Stomach smooth muscle (tissue), 2 donors: Measurements from ENCODE around the gene ZMYND19.
"Not testable (repeated sequence)": the region's sequence is repeated elsewhere in the genome, so short reads cannot be mapped to it uniquely, and the experiment has no call there.

Experiments
- H3K27ac ChIP-seq: one replicate; pipeline ENCODE4 v1.7.0; 2013; ENCODE audit warnings: mild to moderate bottlenecking, low read length, inconsistent platforms
- H3K27me3 ChIP-seq, 2 donors: one replicate each; pipeline ENCODE4 v1.7.0; 2013; ENCODE audit warnings: low read length in 2 of 2; ENCODE audit not compliant: insufficient read depth in 2 of 2, control insufficient read depth in 1 of 2
- H3K36me3 ChIP-seq, 2 donors: one replicate each; pipeline ENCODE4 v1.7.0; 2013; ENCODE audit warnings: low read length in 2 of 2; ENCODE audit not compliant: control insufficient read depth in 2 of 2, insufficient read depth in 2 of 2
- H3K4me1 ChIP-seq: one replicate; pipeline ENCODE4 v1.7.0; 2013; ENCODE audit warnings: low read length; ENCODE audit not compliant: control insufficient read depth, insufficient read depth
- H3K4me3 ChIP-seq, 2 donors: one replicate each; pipeline ENCODE4 v1.7.0; 2013; ENCODE audit warnings: low read length in 2 of 2
- H3K9ac ChIP-seq, 2 donors: one replicate each; pipeline ENCODE4 v1.7.0; 2013; ENCODE audit warnings: low read length in 2 of 2, mild to moderate bottlenecking in 1 of 2
- H3K9me3 ChIP-seq, 2 donors: one replicate each; pipeline ENCODE4 v1.7.0; 2013; ENCODE audit warnings: low read length in 2 of 2; ENCODE audit not compliant: control insufficient read depth in 2 of 2
- donor health status: healthy.
- donor health status: Pancreatic carcinoma.

ZMYND19 gene

GRCh38 chr9:137604345-137605086 lies 14.2 kb upstream of the ZMYND19 start:
- Histone ChIP-seq H3K4me3 (no peak overlapping the region), H3K9me3 (no peaks in the 10 kb centered on the region), H3K27me3 (no peaks in the 10 kb centered on the region), H3K9ac (no peak overlapping the region), H3K27ac (no peak overlapping the region), H3K4me1 (peaks cover 25% of the 10 kb centered on the region), H3K36me3 (no peaks in the 10 kb centered on the region)

GRCh38 chr9:137603879-137604278 lies 13.6 kb upstream of the ZMYND19 start:
- Histone ChIP-seq H3K9me3 (no peaks in the 10 kb centered on the region), H3K36me3 (no peaks in the 10 kb centered on the region), H3K4me3 (no peak overlapping the region), H3K9ac (no peak overlapping the region), H3K4me1 (peaks cover 25% of the 10 kb centered on the region), H3K27ac (no peak overlapping the region), H3K27me3 (no peaks in the 10 kb centered on the region)

GRCh38 chr9:137602661-137603060 lies 12.3 kb upstream of the ZMYND19 start:
- Histone ChIP-seq H3K27ac (no peak overlapping the region), H3K9me3 (no peaks in the 10 kb centered on the region), H3K27me3 (no peaks in the 10 kb centered on the region), H3K9ac (no peak overlapping the region), H3K36me3 (no peaks in the 10 kb centered on the region), H3K4me3 (no peak overlapping the region), H3K4me1 (peaks cover 24% of the 10 kb centered on the region)

- Histone ChIP-seq H3K27ac (no peak overlapping the region), H3K4me1 (peaks cover 3% of the 10 kb centered on the region), H3K36me3 (no peaks in the 10 kb centered on the region), H3K9ac (no peak overlapping the region), H3K4me3 (no peak overlapping the region), H3K27me3 (no peaks in the 10 kb centered on the region), H3K9me3 (no peaks in the 10 kb centered on the region)
These were observed 8.6 kb upstream of the ZMYND19 start for GRCh38 chr9:137598943-137599342.

GRCh38 chr9:137596577-137596976 lies 6.3 kb upstream of the ZMYND19 start:
- not testable (repeated sequence) for H3K9me3 ChIP-seq, H3K4me1 ChIP-seq, H3K36me3 ChIP-seq, H3K27me3 ChIP-seq, H3K27ac ChIP-seq, H3K9ac ChIP-seq, H3K4me3 ChIP-seq

GRCh38 chr9:137593176-137593575 lies 2.9 kb upstream of the ZMYND19 start:
- H3K4me1 ChIP-seq, result peaks cover 12% of the 10 kb centered on the region
- H3K4me3 ChIP-seq, result no peak overlapping the region
- H3K27ac ChIP-seq, result no peak overlapping the region
- H3K9ac ChIP-seq, result no peak overlapping the region
- no peaks in the 10 kb centered on the region for H3K9me3 ChIP-seq
- H3K36me3 ChIP-seq, result peaks cover under 1 to 1% of the 10 kb centered on the region in 2 donors
- no peaks in the 10 kb centered on the region for H3K27me3 ChIP-seq

GRCh38 chr9:137592767-137593166 lies 2.5 kb upstream of the ZMYND19 start:
- H3K4me1 ChIP-seq, result peaks cover 12% of the 10 kb centered on the region
- no peak overlapping the region for H3K27ac ChIP-seq
- H3K4me3 ChIP-seq, result no peak overlapping the region
- no peaks in the 10 kb centered on the region for H3K9me3 ChIP-seq
- H3K36me3 ChIP-seq, result peaks cover 2 to 4% of the 10 kb centered on the region in 2 donors
- H3K27me3 ChIP-seq, result no peaks in the 10 kb centered on the region
- no peak overlapping the region for H3K9ac ChIP-seq

GRCh38 chr9:137590123-137590468 lies 216 bp downstream of the ZMYND19 start:
- Histone ChIP-seq H3K36me3 (peaks cover 18 to 19% of the 10 kb centered on the region in 2 donors), H3K4me1 (peaks cover 12% of the 10 kb centered on the region), H3K4me3 (peak overlapping the region in 1 of 2 donors; percentile 77), H3K27ac (no peak overlapping the region), H3K9ac (no peak overlapping the region), H3K27me3 (no peaks in the 10 kb centered on the region), H3K9me3 (no peaks in the 10 kb centered on the region)

- Histone ChIP-seq H3K4me3 (peak overlapping the region; percentile 76 to 77), H3K36me3 (peaks cover 18 to 19% of the 10 kb centered on the region in 2 donors), H3K4me1 (peaks cover 12% of the 10 kb centered on the region), H3K27ac (no peak overlapping the region), H3K9me3 (no peaks in the 10 kb centered on the region), H3K27me3 (no peaks in the 10 kb centered on the region), H3K9ac (peak overlapping the region; percentile 62 to 69)
These were observed 730 bp downstream of the ZMYND19 start for GRCh38 chr9:137589441-137590122.

- H3K9me3 ChIP-seq, result no peaks in the 10 kb centered on the region
- peaks cover 12% of the 10 kb centered on the region for H3K4me1 ChIP-seq
- H3K9ac ChIP-seq, result peak overlapping the region in 1 of 2 donors; percentile 42
- H3K27ac ChIP-seq, result no peak overlapping the region
- H3K4me3 ChIP-seq, result no peak overlapping the region
- H3K27me3 ChIP-seq, result no peaks in the 10 kb centered on the region
- peaks cover 19 to 21% of the 10 kb centered on the region in 2 donors for H3K36me3 ChIP-seq
These were observed 1.4 kb downstream of the ZMYND19 start for GRCh38 chr9:137588891-137589290.

- no peak overlapping the region for H3K27ac ChIP-seq
- H3K4me1 ChIP-seq, result peaks cover 12% of the 10 kb centered on the region
- no peaks in the 10 kb centered on the region for H3K27me3 ChIP-seq
- H3K9me3 ChIP-seq, result no peaks in the 10 kb centered on the region
- H3K36me3 ChIP-seq, result peaks cover 22 to 23% of the 10 kb centered on the region in 2 donors
- no peak overlapping the region for H3K4me3 ChIP-seq
- H3K9ac ChIP-seq, result no peak overlapping the region
These were observed 2.0 kb downstream of the ZMYND19 start for GRCh38 chr9:137588311-137588710.
